Mesothelial cell of epicardium (in vitro differentiated cells): ENCODE results near the gene ALKBH7. TPM values are rescaled to one million over a fixed set of nuclear protein-coding genes. Genes with fewer than 3 reads are reported as not detected.
A peak's percentile ranks its signal among the peaks of the same experiment; 100 is the strongest.

Source experiments
- DNase-seq, 2 experiments: peaks; one replicate each; pipeline ENCODE4 v3.0.0; 2021; ENCODE audit warnings: low spot score in 2 of 2; ENCODE audit not compliant: unreplicated experiment in 2 of 2
- H3K27ac Mint-ChIP-seq: 2 replicates; pipeline ENCODE4 v1.8.0; 2021; ENCODE audit warnings: mixed read lengths
- H3K27me3 Mint-ChIP-seq: 2 replicates; pipeline ENCODE4 v1.8.0; 2021; ENCODE audit warnings: low read depth, mixed read lengths
- H3K36me3 Mint-ChIP-seq: 2 replicates; pipeline ENCODE4 v1.8.0; 2021; ENCODE audit warnings: mixed read lengths
- H3K4me1 Mint-ChIP-seq: 2 replicates; pipeline ENCODE4 v1.8.0; 2021; ENCODE audit warnings: mixed read lengths
- H3K4me3 Mint-ChIP-seq: 2 replicates; pipeline ENCODE4 v1.8.0; 2021; ENCODE audit warnings: mild to moderate bottlenecking, moderate library complexity, mixed read lengths
- H3K9me3 Mint-ChIP-seq: 2 replicates; pipeline ENCODE4 v1.8.0; 2021; ENCODE audit warnings: mixed read lengths
- CTCF ChIP-seq: fragments of 200-600 bp; sonication (generic); IDR thresholded peaks from one replicate; pipeline ENCODE4 v1.5.0; 2021; ENCODE audit warnings: antibody characterized with exemption; ENCODE audit not compliant: unreplicated experiment
- total RNA-seq: library from RNA; stranded (reverse); gene quantifications from 3 replicates; pipeline ENCODE4 v1.2.1, GENCODE V29; 2021

Gene ALKBH7
- total RNA-seq, 1 donor from 2014 or later, result 83.7 TPM

GRCh38 chr19:6362027-6362350 lies 10.6 kb upstream of the ALKBH7 start:
- Mint-ChIP-seq H3K27me3 (no peaks in the 10 kb centered on the region), H3K36me3 (peaks cover 13% of the 10 kb centered on the region), H3K4me3 (peak overlapping the region; percentile 83), H3K27ac (peak overlapping the region; percentile 93), H3K9me3 (no peaks in the 10 kb centered on the region), H3K4me1 (peaks cover 20% of the 10 kb centered on the region)
- TF ChIP-seq CTCF, result no peak
- DNase-seq, result peak in 1 of 2 experiments; percentile 48

- Mint-ChIP-seq H3K4me1 (peaks cover 20% of the 10 kb centered on the region), H3K27ac (peak overlapping the region; percentile 93), H3K27me3 (no peaks in the 10 kb centered on the region), H3K4me3 (peak overlapping the region; percentile 83), H3K9me3 (no peaks in the 10 kb centered on the region), H3K36me3 (peaks cover 15% of the 10 kb centered on the region)
- DNase-seq, result no peak
- no peak for TF ChIP-seq CTCF
These were observed 10.2 kb upstream of the ALKBH7 start for GRCh38 chr19:6362351-6362801.

- TF ChIP-seq CTCF, result no peak
- Mint-ChIP-seq H3K4me1 (peaks cover 14% of the 10 kb centered on the region), H3K4me3 (no peak overlapping the region), H3K27me3 (no peaks in the 10 kb centered on the region), H3K9me3 (no peaks in the 10 kb centered on the region), H3K36me3 (peaks cover 25% of the 10 kb centered on the region), H3K27ac (no peak overlapping the region)
- DNase-seq, result no peak
These were observed 8.2 kb upstream of the ALKBH7 start for GRCh38 chr19:6364353-6364752.

- Mint-ChIP-seq H3K36me3 (peaks cover 9% of the 10 kb centered on the region), H3K27ac (peak overlapping the region; percentile 97), H3K4me3 (peak overlapping the region; percentile 70), H3K4me1 (peaks cover 32% of the 10 kb centered on the region), H3K27me3 (no peaks in the 10 kb centered on the region), H3K9me3 (no peaks in the 10 kb centered on the region)
- TF ChIP-seq CTCF, result no peak
- peak; percentile 99 to 100 for DNase-seq
These were observed 660 bp downstream of the ALKBH7 start for GRCh38 chr19:6373096-6373812.

GRCh38 chr19:6373813-6374108 lies 1.2 kb downstream of the ALKBH7 start:
- Mint-ChIP-seq H3K27ac (peak overlapping the region; percentile 97), H3K36me3 (peaks cover 12% of the 10 kb centered on the region), H3K4me1 (peaks cover 37% of the 10 kb centered on the region), H3K4me3 (peak overlapping the region; percentile 70), H3K27me3 (no peaks in the 10 kb centered on the region), H3K9me3 (no peaks in the 10 kb centered on the region)
- TF ChIP-seq CTCF, result no peak
- DNase-seq, result no peak
